Upper lobe of left lung (tissue), 6 donors: ENCODE measurements around the gene IRF2. TPM values are rescaled to one million over a fixed set of nuclear protein-coding genes. Genes with fewer than 3 reads are reported as not detected.
"Not testable (repeated sequence)": the region's sequence is repeated elsewhere in the genome, so short reads cannot be mapped to it uniquely, and the experiment has no call there.

Experiments
- ATAC-seq, 2 donors: fragments of 200-7000 bp; cut with Tn5 transposase; one replicate each; pipeline ENCODE4 v1.9.1; 2022; ENCODE audit warnings: mild to moderate bottlenecking in 2 of 2, moderate library complexity in 2 of 2; ENCODE audit not compliant: low FRiP score in 2 of 2
- DNase-seq, 2 donors: peaks; one replicate each; pipeline ENCODE4 v3.0.0-alpha.2; 2019 to 2020
- H3K27ac ChIP-seq, 4 donors: fragments of 200-600 bp; sonication (generic); one replicate each; pipeline ENCODE4 v1.5.1; 2016 to 2019
- H3K27me3 ChIP-seq, 4 donors: fragments of 200-600 bp; sonication (generic); one replicate each; pipeline ENCODE4 v1.5.1; 2017 to 2019
- H3K36me3 ChIP-seq, 4 donors: fragments of 200-600 bp; sonication (generic); one replicate each; pipeline ENCODE4 v1.5.1; 2016 to 2019
- H3K4me1 ChIP-seq, 4 donors: fragments of 200-600 bp; sonication (generic); one replicate each; pipeline ENCODE4 v1.5.1; 2018 to 2019
- H3K4me3 ChIP-seq, 4 donors: fragments of 200-600 bp; sonication (generic); one replicate each; pipeline ENCODE4 v1.5.1; 2017 to 2019; ENCODE audit warnings: mild to moderate bottlenecking in 2 of 4, moderate library complexity in 1 of 4
- H3K9me3 ChIP-seq, 4 donors: fragments of 200-600 bp; sonication (generic); one replicate each; pipeline ENCODE4 v1.5.1; 2018 to 2019
- EP300 ChIP-seq, 4 donors: sonication (generic); formaldehyde crosslinking; IDR thresholded peaks; one replicate each; pipeline ENCODE4 v1.5.1; 2017; ENCODE audit warnings: antibody characterized with exemption in 4 of 4, control low read depth in 2 of 4
- POLR2A ChIP-seq, 4 donors: fragments of 450-650 bp; IDR thresholded peaks; one replicate each; pipeline ENCODE4 v1.5.1; 2016 to 2017; ENCODE audit warnings: antibody characterized with exemption in 4 of 4, mild to moderate bottlenecking in 2 of 4
- POLR2AphosphoS5 ChIP-seq, 2 donors: sonication (generic); formaldehyde crosslinking; IDR thresholded peaks; one replicate each; pipeline ENCODE4 v1.5.1; 2017; ENCODE audit warnings: antibody characterized with exemption in 2 of 2
- WGBS, 2 donors: methylation state at CpG; one replicate each; pipeline ENCODE4 v1.1.5; 2017 to 2018; 5-methylcytosine and 5-hydroxymethylcytosine counted together
- small RNA-seq, 4 donors: library from RNA; depleted of rRNA; stranded (forward); fragments of <200 nt; gene quantifications; one replicate each; pipeline ENCODE3, GENCODE V24; 2016
- total RNA-seq, 6 donors: library from RNA; depleted of rRNA in 4 of 6; stranded (reverse); fragments of >200 nt in 4 of 6; gene quantifications; one replicate each; pipeline versions ENCODE4 v1.1.0 to v1.2.1, GENCODE V29; 2016 to 2021
- TF ChIP-seq, protein P1 (sequence below), 6 experiments: fragments of 450-650 bp in 4 of 6; fragments of 200-600 bp in 2 of 6; sonication (generic) in 2 of 6; IDR thresholded peaks; one replicate each; pipeline ENCODE4 v1.5.1; 2016 to 2019; ENCODE audit warnings: antibody characterized with exemption in 6 of 6
- donor health status: DM: no; HTN: no; CAD: no; lungs with moderate emphysema.
- donor health status: DM: no; HTN: yes; CAD: no; lungs with severe emphysema.

The IRF2 gene
- total RNA-seq, 6 donors from 2014 or later = 25.5 to 46.1 (median 41.7) TPM

GRCh38 chr4:184343502-184344177, 130.7 kb downstream of the IRF2 start:
- DNase-seq (peak; percentile 34 to 88), ATAC-seq (peak; percentile 80 to 90)
- WGBS, 2 donors = 4 to 5% methylated on average over 16 to 19 of the region's 19 CpGs
- peaks cover 40 to 57% (median 45%) of the 10 kb centered on the region in 4 donors for H3K4me1 ChIP-seq
- TF ChIP-seq, protein P1, sequence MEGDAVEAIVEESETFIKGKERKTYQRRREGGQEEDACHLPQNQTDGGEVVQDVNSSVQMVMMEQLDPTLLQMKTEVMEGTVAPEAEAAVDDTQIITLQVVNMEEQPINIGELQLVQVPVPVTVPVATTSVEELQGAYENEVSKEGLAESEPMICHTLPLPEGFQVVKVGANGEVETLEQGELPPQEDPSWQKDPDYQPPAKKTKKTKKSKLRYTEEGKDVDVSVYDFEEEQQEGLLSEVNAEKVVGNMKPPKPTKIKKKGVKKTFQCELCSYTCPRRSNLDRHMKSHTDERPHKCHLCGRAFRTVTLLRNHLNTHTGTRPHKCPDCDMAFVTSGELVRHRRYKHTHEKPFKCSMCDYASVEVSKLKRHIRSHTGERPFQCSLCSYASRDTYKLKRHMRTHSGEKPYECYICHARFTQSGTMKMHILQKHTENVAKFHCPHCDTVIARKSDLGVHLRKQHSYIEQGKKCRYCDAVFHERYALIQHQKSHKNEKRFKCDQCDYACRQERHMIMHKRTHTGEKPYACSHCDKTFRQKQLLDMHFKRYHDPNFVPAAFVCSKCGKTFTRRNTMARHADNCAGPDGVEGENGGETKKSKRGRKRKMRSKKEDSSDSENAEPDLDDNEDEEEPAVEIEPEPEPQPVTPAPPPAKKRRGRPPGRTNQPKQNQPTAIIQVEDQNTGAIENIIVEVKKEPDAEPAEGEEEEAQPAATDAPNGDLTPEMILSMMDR (IDR thresholded peaks at IDR 0.05) = no peak
- peak; percentile 33 to 70 for TF ChIP-seq POLR2AphosphoS5 (IDR thresholded peaks at IDR 0.05)
- peak in 2 of 4 donors; percentile 28 to 69 for TF ChIP-seq POLR2A (IDR thresholded peaks at IDR 0.05)
- peak overlapping the region; percentile 51 to 66 (median 56) for H3K4me3 ChIP-seq
- H3K27me3 ChIP-seq = no peaks in the 10 kb centered on the region
- peak overlapping the region; percentile 65 to 88 (median 86) for H3K27ac ChIP-seq
- no peaks in the 10 kb centered on the region for H3K9me3 ChIP-seq
- no peaks in the 10 kb centered on the region for H3K36me3 ChIP-seq

DNA sequence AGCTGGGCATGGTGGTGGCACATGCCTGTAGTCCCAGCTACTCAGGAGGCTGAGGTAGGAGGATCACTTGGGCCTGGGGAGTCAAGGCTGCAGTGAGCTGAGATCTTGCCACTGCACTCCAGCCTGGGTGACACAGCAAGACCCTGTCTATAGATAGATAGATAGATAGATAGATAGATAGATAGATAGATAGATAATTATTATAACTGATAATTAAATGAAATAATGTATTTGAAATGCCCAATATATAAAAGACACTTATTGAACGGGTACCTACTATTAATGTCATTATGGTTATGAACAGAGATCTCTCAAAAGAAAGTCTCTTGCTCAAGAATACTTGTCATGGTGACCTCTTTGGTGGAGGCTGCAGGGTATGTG, 131.5 kb downstream of the IRF2 start:
- WGBS, 2 donors = 64 to 68% methylated on average over 1 of the region's 1 CpG
- not testable (repeated sequence) for ATAC-seq, H3K27me3 ChIP-seq, H3K36me3 ChIP-seq, DNase-seq, H3K9me3 ChIP-seq
- H3K4me3 ChIP-seq = peak overlapping the region in 1 of 4 donors; percentile 66
- H3K4me1 ChIP-seq = peaks cover 32 to 49% (median 37%) of the 10 kb centered on the region in 4 donors
- peak overlapping the region; percentile 65 to 88 (median 86) for H3K27ac ChIP-seq

DNA sequence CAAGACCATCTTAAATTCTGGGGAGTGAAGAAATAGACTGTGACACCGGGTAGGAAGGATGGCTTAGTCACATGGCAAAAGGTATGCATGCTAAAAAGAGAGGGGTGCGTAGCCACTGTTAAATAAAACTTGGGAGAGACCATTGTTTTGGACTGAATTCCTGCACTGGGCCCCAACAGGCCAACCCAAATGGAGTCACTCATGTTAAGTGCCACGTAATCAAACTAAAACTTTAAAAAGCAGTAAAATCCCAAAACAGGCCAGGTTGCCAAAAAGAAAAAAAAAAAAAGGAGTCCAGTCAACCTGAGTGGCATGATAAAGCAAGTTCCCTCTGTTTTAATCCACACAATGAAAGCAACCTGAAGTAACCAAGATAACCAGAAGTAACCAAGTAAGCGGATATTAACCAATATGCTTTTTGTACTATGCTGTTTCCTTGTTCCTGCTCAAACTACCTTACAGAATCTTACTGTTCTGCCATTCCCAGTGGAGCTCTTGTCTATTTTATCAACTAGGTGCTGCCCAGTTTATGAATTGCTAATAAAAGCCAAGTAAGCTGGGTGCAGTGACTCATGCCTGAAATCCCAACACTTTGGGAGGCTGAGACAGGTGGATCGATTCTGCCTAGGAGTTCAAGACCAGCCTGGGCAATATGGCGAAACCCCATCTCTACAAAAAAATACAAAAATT, 132.0 kb downstream of the IRF2 start:
- Histone ChIP-seq H3K36me3 (no peaks in the 10 kb centered on the region), H3K27ac (peak overlapping the region in 2 of 4 donors; percentile 57 to 87), H3K4me3 (no peak overlapping the region), H3K9me3 (peaks cover 0 to 5% (median 2%) of the 10 kb centered on the region in 4 donors), H3K4me1 (peaks cover 27 to 43% (median 33%) of the 10 kb centered on the region in 4 donors), H3K27me3 (no peaks in the 10 kb centered on the region)
- ATAC-seq = no peak
- no peak for DNase-seq
- 89 to 96% methylated on average over 6 of the region's 6 CpGs for WGBS, 2 donors
- TF ChIP-seq EP300 (IDR thresholded peaks at IDR 0.05) (no peak), POLR2A (IDR thresholded peaks at IDR 0.05) (no peak), POLR2AphosphoS5 (IDR thresholded peaks at IDR 0.05) (no peak)
- TF ChIP-seq, protein P1 (IDR thresholded peaks at IDR 0.05) = no peak

DNA sequence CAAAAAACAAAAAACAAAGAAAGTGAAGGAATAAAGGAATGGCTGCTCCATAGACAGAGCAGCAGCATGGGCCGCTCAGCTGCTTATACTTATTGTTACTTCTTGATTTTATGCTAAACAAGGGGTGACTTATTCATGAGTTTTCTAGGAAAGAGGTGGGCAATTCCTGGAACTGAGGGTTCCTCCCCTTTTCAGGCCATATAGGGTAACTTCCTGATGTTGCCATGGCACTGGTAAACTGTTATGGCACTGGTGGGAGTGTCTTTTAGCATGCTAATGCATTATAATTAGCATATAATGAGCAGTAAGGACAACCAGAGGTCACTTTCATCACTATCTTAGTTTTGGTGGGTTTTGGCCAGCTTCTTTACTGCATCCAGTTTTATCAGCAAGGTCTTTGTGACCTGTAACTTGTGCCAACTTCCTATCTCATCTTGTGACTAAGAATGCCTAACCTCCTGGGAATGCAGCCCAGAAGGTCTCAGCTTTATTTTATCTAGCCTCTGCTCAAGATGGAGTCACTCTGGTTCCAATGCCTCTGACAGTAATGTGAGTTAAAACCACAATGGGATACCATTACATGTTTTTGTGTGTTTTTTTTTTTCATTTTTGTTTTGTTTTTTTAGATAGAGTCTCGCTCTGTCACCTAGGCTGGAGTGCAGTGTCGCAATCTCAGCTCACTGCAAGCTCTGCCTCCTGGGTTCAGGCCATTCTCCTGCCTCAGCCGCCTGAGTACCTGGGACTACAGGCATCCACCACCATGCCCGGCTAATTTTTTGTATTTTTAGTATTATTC, 134.8 kb downstream of the IRF2 start:
- ATAC-seq, H3K9me3 ChIP-seq, H3K4me3 ChIP-seq, DNase-seq, H3K27me3 ChIP-seq, H3K36me3 ChIP-seq: not testable (repeated sequence)
- WGBS, 2 donors = 84 to 86% methylated on average over 5 of the region's 5 CpGs
- Histone ChIP-seq H3K4me1 (peaks cover 6 to 22% (median 10%) of the 10 kb centered on the region in 4 donors), H3K27ac (peak overlapping the region in 1 of 4 donors; percentile 25)
- peak in 1 of 2 donors; percentile 34 for TF ChIP-seq POLR2AphosphoS5 (IDR thresholded peaks at IDR 0.05)

- ATAC-seq = no peak
- Histone ChIP-seq H3K27me3 (no peaks in the 10 kb centered on the region), H3K36me3 (no peaks in the 10 kb centered on the region), H3K9me3 (peaks cover 0 to 5% (median 2%) of the 10 kb centered on the region in 4 donors), H3K4me3 (no peak overlapping the region), H3K4me1 (peaks cover 0 to 5% (median 0%) of the 10 kb centered on the region in 4 donors), H3K27ac (no peak overlapping the region)
- TF ChIP-seq POLR2AphosphoS5 (IDR thresholded peaks at IDR 0.05) (no peak), POLR2A (IDR thresholded peaks at IDR 0.05) (no peak), EP300 (IDR thresholded peaks at IDR 0.05) (no peak)
- TF ChIP-seq, protein P1 (IDR thresholded peaks at IDR 0.05) = no peak
- WGBS, 2 donors = 0 to 83% methylated on average over 1 of the region's 1 CpG
- no peak for DNase-seq
Measured at GRCh38 chr4:184337907-184338306, 136.4 kb downstream of the IRF2 start.

Small RNA genes within 50 kb of the gene (small RNA-seq; reads per million reads assigned to genes)
- 0 reads per million in 4 donors for gene RF00152

Other genes starting within 250 kb of the IRF2 start
- 10 to 100 TPM in 4 of 6 donors, 1 to 10 TPM in 2; 7.0 to 25.5 (median 15.0) TPM for gene CASP3, start 174.9 kb upstream of the IRF2 start, total RNA-seq
- 10 to 100 TPM in 5 of 6 donors, 1 to 10 TPM in 1; 7.0 to 21.0 (median 13.3) TPM for gene PRIMPOL, start 175.2 kb upstream of the IRF2 start, total RNA-seq